Measurements from ENCODE around the gene ATG10. TPM values are rescaled to one million over a fixed set of nuclear protein-coding genes. Genes with fewer than 3 reads are reported as not detected.

ATG10 gene
- total and polyA plus RNA-seq, 2 experiments from 2014 or later: 12.5 to 17.7 TPM

- no peaks in the 10 kb centered on the region for H3K36me3 ChIP-seq (ENCODE audit: insufficient read depth)
- no peaks in the 10 kb centered on the region for H3K9me3 Mint-ChIP-seq
- no peaks in the 10 kb centered on the region for H4K20me1 ChIP-seq (replicated peaks; ENCODE audit: insufficient read depth)
- no peaks in the 10 kb centered on the region for H3K36me3 Mint-ChIP-seq (ENCODE audit: low read depth)
- no peak overlapping the region; the same call in 1 of the 2 replicates for H2AFZ ChIP-seq
- ATAC-seq: no peak
- no peaks in the 10 kb centered on the region for H3K79me2 ChIP-seq (replicated peaks; ENCODE audit: insufficient read depth)
- no peaks in the 10 kb centered on the region for H3K9me2 ChIP-seq (ENCODE audit: insufficient read depth)
- H3K27me3 ChIP-seq (ENCODE audit: insufficient read depth): no peaks in the 10 kb centered on the region
- no peaks in the 10 kb centered on the region for H3F3A ChIP-seq (replicated peaks; ENCODE audit: low read depth)
- H3K27ac Mint-ChIP-seq: no peak overlapping the region
- H3K4me1 ChIP-seq (ENCODE audit: insufficient read depth): no peaks in the 10 kb centered on the region
- DNase-seq (ENCODE audit: low spot score): no peak
- no peak overlapping the region for H3K27ac ChIP-seq (ENCODE audit: low read depth)
- no peak overlapping the region for H3K4me2 ChIP-seq
- no peak for TF ChIP-seq NANOG (IDR thresholded peaks at IDR 0.05; ENCODE audit: borderline replicate concordance)
- no peak for TF ChIP-seq POLR2AphosphoS5 (IDR thresholded peaks at IDR 0.05; ENCODE audit: low read depth)
- TF ChIP-seq, protein P1, sequence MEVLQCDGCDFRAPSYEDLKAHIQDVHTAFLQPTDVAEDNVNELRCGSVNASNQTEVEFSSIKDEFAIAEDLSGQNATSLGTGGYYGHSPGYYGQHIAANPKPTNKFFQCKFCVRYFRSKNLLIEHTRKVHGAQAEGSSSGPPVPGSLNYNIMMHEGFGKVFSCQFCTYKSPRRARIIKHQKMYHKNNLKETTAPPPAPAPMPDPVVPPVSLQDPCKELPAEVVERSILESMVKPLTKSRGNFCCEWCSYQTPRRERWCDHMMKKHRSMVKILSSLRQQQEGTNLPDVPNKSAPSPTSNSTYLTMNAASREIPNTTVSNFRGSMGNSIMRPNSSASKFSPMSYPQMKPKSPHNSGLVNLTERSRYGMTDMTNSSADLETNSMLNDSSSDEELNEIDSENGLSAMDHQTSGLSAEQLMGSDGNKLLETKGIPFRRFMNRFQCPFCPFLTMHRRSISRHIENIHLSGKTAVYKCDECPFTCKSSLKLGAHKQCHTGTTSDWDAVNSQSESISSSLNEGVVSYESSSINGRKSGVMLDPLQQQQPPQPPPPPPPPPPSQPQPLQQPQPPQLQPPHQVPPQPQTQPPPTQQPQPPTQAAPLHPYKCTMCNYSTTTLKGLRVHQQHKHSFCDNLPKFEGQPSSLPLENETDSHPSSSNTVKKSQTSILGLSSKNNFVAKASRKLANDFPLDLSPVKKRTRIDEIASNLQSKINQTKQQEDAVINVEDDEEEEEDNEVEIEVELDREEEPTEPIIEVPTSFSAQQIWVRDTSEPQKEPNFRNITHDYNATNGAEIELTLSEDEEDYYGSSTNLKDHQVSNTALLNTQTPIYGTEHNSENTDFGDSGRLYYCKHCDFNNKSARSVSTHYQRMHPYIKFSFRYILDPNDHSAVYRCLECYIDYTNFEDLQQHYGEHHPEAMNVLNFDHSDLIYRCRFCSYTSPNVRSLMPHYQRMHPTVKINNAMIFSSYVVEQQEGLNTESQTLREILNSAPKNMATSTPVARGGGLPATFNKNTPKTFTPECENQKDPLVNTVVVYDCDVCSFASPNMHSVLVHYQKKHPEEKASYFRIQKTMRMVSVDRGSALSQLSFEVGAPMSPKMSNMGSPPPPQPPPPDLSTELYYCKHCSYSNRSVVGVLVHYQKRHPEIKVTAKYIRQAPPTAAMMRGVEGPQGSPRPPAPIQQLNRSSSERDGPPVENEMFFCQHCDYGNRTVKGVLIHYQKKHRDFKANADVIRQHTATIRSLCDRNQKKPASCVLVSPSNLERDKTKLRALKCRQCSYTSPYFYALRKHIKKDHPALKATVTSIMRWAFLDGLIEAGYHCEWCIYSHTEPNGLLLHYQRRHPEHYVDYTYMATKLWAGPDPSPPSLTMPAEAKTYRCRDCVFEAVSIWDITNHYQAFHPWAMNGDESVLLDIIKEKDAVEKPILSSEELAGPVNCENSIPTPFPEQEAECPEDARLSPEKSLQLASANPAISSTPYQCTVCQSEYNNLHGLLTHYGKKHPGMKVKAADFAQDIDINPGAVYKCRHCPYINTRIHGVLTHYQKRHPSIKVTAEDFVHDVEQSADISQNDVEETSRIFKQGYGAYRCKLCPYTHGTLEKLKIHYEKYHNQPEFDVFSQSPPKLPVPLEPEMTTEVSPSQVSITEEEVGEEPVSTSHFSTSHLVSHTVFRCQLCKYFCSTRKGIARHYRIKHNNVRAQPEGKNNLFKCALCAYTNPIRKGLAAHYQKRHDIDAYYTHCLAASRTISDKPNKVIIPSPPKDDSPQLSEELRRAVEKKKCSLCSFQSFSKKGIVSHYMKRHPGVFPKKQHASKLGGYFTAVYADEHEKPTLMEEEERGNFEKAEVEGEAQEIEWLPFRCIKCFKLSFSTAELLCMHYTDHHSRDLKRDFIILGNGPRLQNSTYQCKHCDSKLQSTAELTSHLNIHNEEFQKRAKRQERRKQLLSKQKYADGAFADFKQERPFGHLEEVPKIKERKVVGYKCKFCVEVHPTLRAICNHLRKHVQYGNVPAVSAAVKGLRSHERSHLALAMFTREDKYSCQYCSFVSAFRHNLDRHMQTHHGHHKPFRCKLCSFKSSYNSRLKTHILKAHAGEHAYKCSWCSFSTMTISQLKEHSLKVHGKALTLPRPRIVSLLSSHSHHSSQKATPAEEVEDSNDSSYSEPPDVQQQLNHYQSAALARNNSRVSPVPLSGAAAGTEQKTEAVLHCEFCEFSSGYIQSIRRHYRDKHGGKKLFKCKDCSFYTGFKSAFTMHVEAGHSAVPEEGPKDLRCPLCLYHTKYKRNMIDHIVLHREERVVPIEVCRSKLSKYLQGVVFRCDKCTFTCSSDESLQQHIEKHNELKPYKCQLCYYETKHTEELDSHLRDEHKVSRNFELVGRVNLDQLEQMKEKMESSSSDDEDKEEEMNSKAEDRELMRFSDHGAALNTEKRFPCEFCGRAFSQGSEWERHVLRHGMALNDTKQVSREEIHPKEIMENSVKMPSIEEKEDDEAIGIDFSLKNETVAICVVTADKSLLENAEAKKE (CRISPR knock-in tag; IDR thresholded peaks at IDR 0.05): no peak
- peaks cover 2% of the 10 kb centered on the region for H3K27me3 Mint-ChIP-seq (ENCODE audit: insufficient read depth, low read depth, poor library complexity)
- no peaks in the 10 kb centered on the region; the same call in 2 of the 3 replicates for H3K4me1 Mint-ChIP-seq
- H3K4me3 Mint-ChIP-seq: no peak overlapping the region
- no peak overlapping the region for H3K4me3 ChIP-seq
Observed at GRCh38 chr5:81961651-81962440, 10.0 kb upstream of the ATG10 start.

DNA sequence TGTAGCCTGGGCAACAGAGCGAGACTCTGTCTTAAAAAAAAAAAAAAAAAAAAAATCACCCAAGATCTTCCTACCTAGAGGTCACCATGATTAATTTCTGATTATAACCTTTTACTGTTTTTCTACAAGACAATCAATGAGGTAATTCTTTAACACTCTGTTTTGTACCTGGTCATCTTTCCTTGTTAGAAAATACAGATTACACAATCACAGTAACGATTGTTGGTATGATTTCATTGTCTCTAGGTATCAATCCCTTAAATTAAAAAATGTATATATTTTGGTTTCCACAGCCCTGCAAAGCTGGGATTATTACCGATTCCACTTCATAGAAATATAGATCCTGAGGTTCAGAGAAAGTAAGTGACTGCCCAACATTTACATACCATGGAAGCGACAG lies 8.3 kb upstream of the ATG10 start:
- Histone ChIP-seq H3K27ac (ENCODE audit: low read depth) (no peak overlapping the region), H3K79me2 (replicated peaks; ENCODE audit: insufficient read depth) (no peaks in the 10 kb centered on the region), H3K4me2 (no peak overlapping the region), H2AFZ (no peak overlapping the region), H4K20me1 (replicated peaks; ENCODE audit: insufficient read depth) (no peaks in the 10 kb centered on the region), H3K27me3 (ENCODE audit: insufficient read depth) (no peaks in the 10 kb centered on the region), H3K36me3 (ENCODE audit: insufficient read depth) (no peaks in the 10 kb centered on the region), H3K9me2 (ENCODE audit: insufficient read depth) (no peaks in the 10 kb centered on the region), H3K4me3 (no peak overlapping the region), H3F3A (replicated peaks; ENCODE audit: low read depth) (no peaks in the 10 kb centered on the region), H3K4me1 (ENCODE audit: insufficient read depth) (no peaks in the 10 kb centered on the region)
- Mint-ChIP-seq H3K36me3 (ENCODE audit: low read depth) (no peaks in the 10 kb centered on the region), H3K27ac (no peak overlapping the region), H3K27me3 (ENCODE audit: insufficient read depth, low read depth, poor library complexity) (peaks cover 2% of the 10 kb centered on the region), H3K4me3 (no peak overlapping the region), H3K9me3 (no peaks in the 10 kb centered on the region), H3K4me1 (no peaks in the 10 kb centered on the region; the same call in 2 of the 3 replicates)
- TF ChIP-seq NANOG (IDR thresholded peaks at IDR 0.05; ENCODE audit: borderline replicate concordance): no peak
- TF ChIP-seq REST (IDR thresholded peaks at IDR 0.05; ENCODE audit: unreplicated experiment): no peak
- TF ChIP-seq ZNF331 (CRISPR knock-in tag; IDR thresholded peaks at IDR 0.05; ENCODE audit: low read depth): no peak
- no peak for TF ChIP-seq JUNB (IDR thresholded peaks at IDR 0.05; ENCODE audit: unreplicated experiment)
- TF ChIP-seq EZH2phosphoT487 (IDR thresholded peaks at IDR 0.05; ENCODE audit: unreplicated experiment): no peak
- no peak for TF ChIP-seq ETS1 (IDR thresholded peaks at IDR 0.05)
- no peak for TF ChIP-seq ZNF114 (CRISPR knock-in tag; IDR thresholded peaks at IDR 0.05)
- ATAC-seq: no peak
- DNase-seq (ENCODE audit: low spot score): no peak
